HG03460 (cell line): Measurements from ENCODE around the gene RAB6B.

Experiments used
- ATAC-seq: cut with Tn5 transposase; IDR thresholded peaks from one replicate; pipeline ENCODE4 v1.9.1; 2021; ENCODE audit not compliant: unreplicated experiment

The RAB6B gene

GRCh38 chr3:133896002-133896761, 500 bp upstream of the RAB6B start:
- no peak for ATAC-seq

GRCh38 chr3:133894353-133895207, 1.1 kb downstream of the RAB6B start:
- no peak for ATAC-seq

DNA sequence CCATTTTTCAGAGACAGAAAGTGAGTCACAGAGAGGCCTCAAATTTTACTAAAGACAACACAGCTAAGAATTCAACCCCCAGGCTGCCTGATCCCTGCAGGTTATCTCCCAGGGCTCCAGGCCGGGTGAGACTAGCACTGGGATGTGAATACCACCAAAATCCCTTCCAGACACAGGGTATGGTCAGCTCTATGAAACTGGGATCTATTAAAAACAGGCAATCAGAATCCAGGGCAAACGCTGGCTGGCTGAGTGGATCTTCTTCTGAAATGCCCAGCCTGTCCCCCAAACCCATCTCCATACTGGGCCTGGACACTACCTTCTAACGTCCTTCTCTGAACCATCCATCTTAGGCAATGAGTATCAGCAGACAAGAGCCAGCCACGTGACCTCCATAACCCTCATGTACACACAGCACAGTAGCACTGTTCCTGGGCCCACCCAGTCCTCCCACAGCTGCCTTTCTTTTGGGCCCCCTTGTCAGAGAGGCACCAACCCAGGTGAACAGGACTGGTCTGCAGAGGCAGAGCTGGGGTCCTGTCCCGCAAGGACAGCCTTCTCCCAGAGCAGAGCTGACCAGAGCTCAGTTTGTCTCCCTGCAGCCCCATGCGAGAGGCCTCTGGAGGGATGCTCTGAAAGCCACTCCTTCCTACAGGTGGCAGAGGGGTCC, 1.9 kb downstream of the RAB6B start:
- no peak for ATAC-seq

- ATAC-seq = no peak
Observed at GRCh38 chr3:133892541-133893231, 3.0 kb downstream of the RAB6B start.

- no peak for ATAC-seq
Observed at GRCh38 chr3:133891662-133892378, 3.9 kb downstream of the RAB6B start.

- ATAC-seq = no peak
Observed at GRCh38 chr3:133890972-133891644, 4.6 kb downstream of the RAB6B start.

DNA sequence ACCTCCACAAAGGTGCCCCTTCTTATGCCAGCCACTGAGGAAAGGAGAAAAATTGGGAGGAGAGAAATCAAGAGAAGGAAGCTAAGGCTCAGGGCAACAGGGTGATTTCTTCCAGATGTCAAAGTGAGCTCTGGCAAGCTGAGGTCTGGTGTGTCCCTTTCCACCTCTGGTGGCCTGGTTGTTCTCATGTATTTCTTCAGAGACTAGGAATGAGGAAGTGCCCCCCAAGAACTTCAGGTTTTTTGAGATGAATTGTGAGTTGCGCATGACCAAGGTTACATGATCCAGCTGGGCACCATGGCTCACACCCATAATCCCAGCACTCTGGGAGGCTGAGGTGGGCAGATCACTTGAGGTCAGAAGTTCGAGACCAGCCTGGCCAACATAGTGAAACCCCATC, 5.6 kb downstream of the RAB6B start:
- no peak for ATAC-seq

DNA sequence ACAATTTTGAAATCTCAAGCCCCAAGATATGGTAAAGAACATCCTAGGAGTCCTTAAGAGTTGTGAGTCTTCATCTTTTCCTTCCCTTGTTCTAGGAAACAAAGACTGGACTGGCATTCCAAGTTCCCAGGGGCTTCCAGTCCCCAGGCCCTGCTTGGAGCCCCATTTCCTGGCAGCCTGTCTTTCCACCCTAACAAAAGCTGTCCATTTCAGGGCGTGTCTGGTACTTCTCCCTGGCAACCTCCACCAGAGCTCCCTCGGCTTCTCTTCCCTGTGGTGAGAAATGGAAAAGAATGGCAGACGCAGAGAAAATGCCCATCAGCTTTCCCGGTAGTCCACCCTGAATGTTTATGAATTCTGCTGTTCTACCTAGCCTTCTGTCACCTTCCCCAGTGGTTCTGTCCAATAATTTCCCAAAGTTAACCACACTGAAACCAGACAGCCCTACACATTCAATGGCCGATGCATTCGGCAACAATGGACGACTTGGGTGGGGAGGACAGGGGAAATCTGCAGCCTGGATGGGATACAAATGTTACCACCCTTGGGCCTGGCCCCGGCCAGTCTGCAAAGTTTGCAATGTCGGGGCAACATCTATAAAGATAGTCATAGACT, 6.8 kb downstream of the RAB6B start:
- ATAC-seq = no peak

DNA sequence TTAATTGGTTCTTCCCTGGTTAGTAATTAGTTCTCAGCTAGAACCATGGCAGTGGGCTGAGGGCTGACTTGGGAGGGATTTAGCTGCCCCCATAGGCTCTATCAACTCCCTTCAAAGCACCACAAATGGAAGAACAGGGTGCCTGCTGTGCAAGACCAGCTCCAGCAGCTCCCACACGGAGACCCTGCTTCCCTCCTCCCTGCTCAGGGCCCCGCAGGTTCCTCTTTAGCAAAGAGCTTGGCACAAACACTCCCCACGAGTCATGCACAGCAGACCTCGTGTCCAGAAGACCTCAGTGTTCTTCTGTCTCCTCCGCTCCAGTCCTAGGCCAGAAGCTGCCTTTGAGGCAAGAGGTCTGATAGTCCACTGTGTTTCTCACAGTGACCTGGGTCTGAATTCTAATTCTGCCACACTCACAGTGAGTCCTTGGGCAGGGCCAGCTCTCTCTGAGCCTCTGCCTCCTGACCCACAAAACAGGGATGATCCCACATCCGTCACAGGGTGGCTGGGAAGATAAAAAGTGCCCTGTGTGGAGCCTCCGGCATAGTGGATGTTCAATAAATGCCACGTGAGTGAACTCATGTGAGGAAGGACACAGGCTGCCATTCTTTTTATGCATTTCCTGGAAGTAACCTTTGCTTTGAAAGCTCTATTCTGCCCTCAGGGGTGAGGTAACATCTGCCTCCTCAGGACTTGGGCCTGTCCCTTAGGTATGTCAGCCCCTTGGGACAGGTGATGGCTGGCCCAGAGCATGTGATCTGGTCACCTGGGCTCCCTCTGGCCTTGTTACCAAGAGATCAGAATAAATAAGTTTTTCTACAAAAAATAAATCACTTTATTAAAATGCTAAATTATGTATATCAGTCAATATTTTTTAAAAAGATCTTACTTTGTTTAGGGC, 7.6 kb downstream of the RAB6B start:
- ATAC-seq = no peak

DNA sequence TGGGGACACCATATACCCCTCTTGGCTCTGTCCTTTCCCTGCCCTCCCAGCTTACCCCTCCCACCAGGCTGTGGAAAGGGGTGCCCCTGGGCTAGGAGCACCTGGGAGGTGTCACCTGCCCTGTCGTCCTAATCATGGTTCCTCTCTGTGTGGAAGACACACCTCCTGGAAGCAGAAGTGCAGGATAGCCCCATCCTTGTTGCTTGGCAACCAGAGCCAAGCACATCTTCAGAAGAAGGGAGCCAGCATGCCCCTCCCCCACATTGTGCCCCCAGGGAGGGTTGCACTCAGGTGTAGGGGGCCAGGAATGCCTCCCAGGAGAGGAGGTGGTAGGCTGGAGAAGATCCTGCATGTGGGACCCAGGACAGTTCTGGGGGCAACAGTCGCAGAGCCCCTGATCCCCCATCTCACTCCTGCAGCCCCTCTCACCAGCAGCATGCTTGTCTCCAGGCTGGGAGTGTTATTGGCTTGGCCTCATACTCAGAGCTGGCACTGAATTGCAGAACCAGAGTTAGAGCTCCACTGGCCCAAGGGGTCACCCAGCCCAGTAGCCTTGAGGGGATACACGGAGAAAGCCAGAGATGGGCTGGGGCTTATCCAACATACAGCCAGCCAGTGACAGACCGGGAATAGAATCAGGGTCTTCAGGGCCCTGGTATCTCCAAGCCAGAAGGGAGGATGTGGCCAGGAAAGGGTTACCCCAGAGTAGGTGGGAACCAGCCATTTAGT, 8.4 kb downstream of the RAB6B start:
- ATAC-seq = no peak

DNA sequence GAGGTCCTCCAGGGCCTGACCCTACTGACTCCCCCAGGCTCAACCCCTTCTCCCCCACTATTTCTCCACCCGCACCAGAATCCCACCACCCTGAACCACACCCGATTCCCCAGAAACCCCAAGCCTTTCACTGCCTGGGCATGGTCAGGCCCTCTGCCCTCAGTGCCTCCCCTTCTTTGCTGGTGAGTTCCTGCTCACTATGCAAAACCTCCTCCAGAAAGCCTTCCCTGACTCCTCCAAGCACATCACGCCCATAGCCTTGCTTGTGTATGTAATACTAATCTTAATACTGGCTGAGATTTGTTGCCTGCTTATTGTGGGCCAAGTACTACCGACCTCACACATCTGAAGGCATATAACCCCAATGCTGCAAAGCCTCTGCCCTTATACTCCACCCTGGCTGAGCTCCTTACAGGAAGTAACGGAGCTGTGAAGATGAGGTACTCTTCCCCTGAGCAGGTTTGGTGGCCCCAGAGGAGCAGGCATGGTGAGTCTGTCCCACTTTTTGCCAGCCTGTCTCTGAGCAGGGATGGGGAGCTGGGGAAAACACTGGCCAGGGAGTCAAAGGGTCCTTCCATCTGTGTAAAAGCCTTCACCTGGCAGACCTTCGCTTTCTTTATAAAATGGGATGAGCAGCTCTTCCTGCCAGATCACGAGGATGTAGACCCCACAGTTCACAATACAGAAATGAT, 9.5 kb downstream of the RAB6B start:
- ATAC-seq = no peak

DNA sequence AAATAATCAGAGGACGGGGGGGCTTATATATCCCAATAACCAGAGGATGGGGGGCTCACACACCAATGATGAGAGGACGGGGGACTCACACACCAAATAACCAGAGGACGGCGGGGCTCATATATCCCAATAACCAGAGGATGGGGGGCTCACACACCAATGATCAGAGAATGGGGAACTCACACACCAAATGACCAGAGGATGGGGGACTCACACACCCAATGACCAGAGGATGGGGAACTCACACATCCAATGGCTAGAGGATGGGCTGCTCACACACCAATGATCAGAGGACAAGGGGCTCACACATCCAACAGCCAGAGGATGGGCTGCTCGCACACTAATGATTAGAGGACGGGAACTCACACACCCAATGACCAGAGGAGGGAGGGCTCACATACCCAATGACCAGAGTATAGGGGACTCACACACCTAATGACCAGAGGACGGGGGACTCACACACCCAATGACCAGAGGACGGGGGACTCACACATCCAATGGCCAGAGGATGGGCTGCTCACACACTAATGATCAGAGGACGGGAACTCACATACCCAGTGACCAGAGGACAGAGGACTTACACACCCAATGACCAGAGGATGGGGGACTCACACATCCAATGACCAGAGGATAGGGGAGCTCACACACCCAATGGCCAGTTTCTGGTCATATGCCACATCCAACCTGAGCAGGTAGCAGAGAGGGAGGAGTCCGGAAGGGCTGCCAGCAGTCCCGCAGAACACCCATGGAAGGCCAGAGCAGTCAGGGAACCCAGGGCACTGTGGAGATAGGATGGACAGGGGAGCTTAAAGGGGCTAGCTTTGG, 10.6 kb downstream of the RAB6B start:
- ATAC-seq = no peak

GRCh38 chr3:133884054-133884886, 11.4 kb downstream of the RAB6B start:
- ATAC-seq = no peak

GRCh38 chr3:133883641-133884040, 12.0 kb downstream of the RAB6B start:
- no peak for ATAC-seq

DNA sequence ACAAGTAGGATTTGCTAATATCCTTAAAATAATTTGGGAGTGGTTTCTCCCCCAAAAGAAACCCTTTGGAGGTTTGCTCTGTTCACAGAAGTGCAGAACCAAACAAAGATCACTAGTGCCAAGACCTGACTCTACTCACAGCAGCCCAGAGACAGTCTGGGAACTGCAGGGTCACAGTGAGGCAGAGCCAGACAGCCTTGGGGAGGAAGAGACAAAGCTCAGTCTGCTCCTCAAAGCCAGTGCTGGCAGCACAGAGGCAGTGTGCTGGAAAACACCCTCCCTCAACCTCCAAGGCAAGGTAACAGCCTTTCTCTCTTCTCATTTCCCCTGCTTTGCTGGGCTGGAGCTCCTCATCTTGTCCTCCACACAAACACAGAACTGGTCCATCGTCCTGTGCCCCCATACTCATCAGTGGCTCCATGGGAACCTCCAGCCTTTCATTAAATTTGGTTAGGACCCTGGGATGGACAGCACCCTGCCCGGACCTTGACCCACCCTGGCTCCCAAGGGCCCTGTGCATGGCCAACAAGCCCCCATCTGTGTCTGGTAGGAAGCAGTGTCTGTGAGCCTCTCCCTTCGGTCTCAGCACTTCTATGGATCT, 12.6 kb downstream of the RAB6B start:
- no peak for ATAC-seq
